Mammary epithelial cell (primary cell): Measurements from ENCODE around the gene INTS11.

Experiments
- CTCF ChIP-seq, 2 donors: IDR thresholded peaks in 1 of 2; conservative IDR thresholded peaks in 1 of 2; 2 replicates each; pipeline ENCODE4 v1.5.1; 2011 to 2012; ENCODE audit warnings: inconsistent platforms in 2 of 2, low read length in 2 of 2, mild to moderate bottlenecking in 2 of 2, control low read depth in 1 of 2, low read depth in 1 of 2; ENCODE audit not compliant: insufficient read depth in 1 of 2; ENCODE audit errors: extremely low read depth in 1 of 2
- EZH2 ChIP-seq: IDR thresholded peaks from 2 replicates; pipeline ENCODE4 v1.6.1; 2012; ENCODE audit warnings: low read length, inconsistent platforms, borderline replicate concordance

DNA sequence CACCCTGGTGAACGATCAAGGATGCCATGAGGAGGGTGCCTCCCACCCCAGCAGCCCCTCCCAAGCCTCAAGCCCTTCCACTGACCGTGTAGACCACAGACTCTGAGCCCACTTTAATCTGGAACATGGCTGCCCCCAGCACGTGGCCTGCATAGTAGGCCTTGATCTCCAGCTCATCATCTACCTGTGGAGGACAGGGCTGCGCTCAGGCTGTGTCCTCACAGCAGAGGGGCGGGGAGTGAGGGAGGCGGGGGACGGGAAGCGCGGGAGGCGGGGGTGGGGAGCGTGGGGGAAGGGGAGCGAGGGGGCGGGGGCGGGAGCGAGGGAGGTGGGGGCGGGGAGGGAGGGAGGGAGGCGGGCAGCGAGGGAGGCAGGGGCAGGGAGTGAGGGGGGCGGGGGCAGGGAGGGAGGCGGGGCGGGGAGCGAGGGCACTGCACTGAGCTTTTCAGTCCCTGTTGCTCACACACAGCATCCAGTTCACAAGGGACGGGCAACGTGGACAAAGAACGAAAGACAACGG, 9.0 kb downstream of the INTS11 start:
- TF ChIP-seq EZH2, result no peak
- no peak for TF ChIP-seq CTCF (conservative IDR thresholded peaks at IDR 0.05 in 1 of 2, IDR thresholded peaks at IDR 0.05 in 1 of 2; ENCODE audit: extremely low read depth in 1 of 2, insufficient read depth in 1 of 2, low read depth in 1 of 2, low read length in 2 of 2)
